ENCODE measurements around the gene XYLT1.

Gene XYLT1

GRCh38 chr16:17440131-17440530 is 30.6 kb downstream of the XYLT1 start:
- Histone ChIP-seq H2BK15ac (replicated peaks; ENCODE audit: low read depth) (no peak overlapping the region), H4K5ac (ENCODE audit: low read length) (no peak overlapping the region)

GRCh38 chr16:17439580-17439979 is 31.2 kb downstream of the XYLT1 start:
- DNase-seq = no peak
- Histone ChIP-seq H3K79me1 (ENCODE audit: low read length) (peaks cover 4% of the 10 kb centered on the region), H3K18ac (ENCODE audit: low read length) (no peak overlapping the region), H3K23ac (ENCODE audit: low read length) (no peak overlapping the region), H3K56ac (ENCODE audit: low read length) (no peak overlapping the region), H3K9ac (ENCODE audit: low read length) (no peak overlapping the region), H2BK15ac (replicated peaks; ENCODE audit: low read depth) (no peak overlapping the region), H3K27ac (ENCODE audit: low read depth, low read length) (no peak overlapping the region), H3K4me1 (ENCODE audit: control insufficient read depth, low read depth, low read length) (peaks cover 2% of the 10 kb centered on the region), H2AK5ac (ENCODE audit: low read length) (no peak overlapping the region), H4K8ac (ENCODE audit: low read depth, low read length) (no peak overlapping the region), H3K79me2 (ENCODE audit: control insufficient read depth, insufficient read depth, low read length) (peaks cover 2% of the 10 kb centered on the region), H3K4me2 (ENCODE audit: low read length) (no peak overlapping the region), H3K27me3 (ENCODE audit: insufficient read depth, low read length, poor library complexity) (no peaks in the 10 kb centered on the region), H2BK5ac (ENCODE audit: low read length) (no peak overlapping the region), H4K5ac (ENCODE audit: low read length) (no peak overlapping the region), H3K4me3 (ENCODE audit: low read length) (no peak overlapping the region), H3K36me3 (ENCODE audit: control insufficient read depth, insufficient read depth, low read length) (no peaks in the 10 kb centered on the region), H2BK120ac (ENCODE audit: low read depth, low read length) (no peak overlapping the region), H3K4ac (ENCODE audit: low read depth, low read length) (no peak overlapping the region)
- no CpG with 5 or more reads among the region's 3 CpGs for WGBS (ENCODE audit: extremely low coverage, insufficient coverage, low lambda C conversion rate)

More at GRCh38 chr16:17440131-17440530, 30.6 kb downstream of the XYLT1 start:
- no peaks in the 10 kb centered on the region for H3K36me3 ChIP-seq (ENCODE audit: control insufficient read depth, insufficient read depth, low read length)
- H3K9ac ChIP-seq (ENCODE audit: low read length) = no peak overlapping the region
- H3K4ac ChIP-seq (ENCODE audit: low read depth, low read length) = no peak overlapping the region
- H3K27ac ChIP-seq (ENCODE audit: low read depth, low read length) = no peak overlapping the region
- H3K27me3 ChIP-seq (ENCODE audit: insufficient read depth, low read length, poor library complexity) = no peaks in the 10 kb centered on the region
- H3K4me1 ChIP-seq (ENCODE audit: control insufficient read depth, low read depth, low read length) = peaks cover 2% of the 10 kb centered on the region
- no peak overlapping the region for H2AK5ac ChIP-seq (ENCODE audit: low read length)
- WGBS (ENCODE audit: extremely low coverage, insufficient coverage, low lambda C conversion rate) = no CpG with 5 or more reads among the region's 4 CpGs
- H3K79me2 ChIP-seq (ENCODE audit: control insufficient read depth, insufficient read depth, low read length) = peaks cover 2% of the 10 kb centered on the region
- H3K4me3 ChIP-seq (ENCODE audit: low read length) = no peak overlapping the region
- no peak overlapping the region for H4K8ac ChIP-seq (ENCODE audit: low read depth, low read length)
- no peak overlapping the region for H3K4me2 ChIP-seq (ENCODE audit: low read length)
- H2BK5ac ChIP-seq (ENCODE audit: low read length) = no peak overlapping the region
- no peak for DNase-seq
- peaks cover 4% of the 10 kb centered on the region for H3K79me1 ChIP-seq (ENCODE audit: low read length)
- H3K56ac ChIP-seq (ENCODE audit: low read length) = no peak overlapping the region
- no peak overlapping the region for H3K23ac ChIP-seq (ENCODE audit: low read length)
- H3K18ac ChIP-seq (ENCODE audit: low read length) = no peak overlapping the region
- no peak overlapping the region for H2BK120ac ChIP-seq (ENCODE audit: low read depth, low read length)

- Histone ChIP-seq H3K4ac (ENCODE audit: low read depth, low read length) (no peak overlapping the region), H3K27me3 (ENCODE audit: insufficient read depth, low read length, poor library complexity) (no peaks in the 10 kb centered on the region), H3K4me3 (ENCODE audit: low read length) (no peak overlapping the region), H3K4me2 (ENCODE audit: low read length) (no peak overlapping the region), H2AK5ac (ENCODE audit: low read length) (no peak overlapping the region), H3K23ac (ENCODE audit: low read length) (no peak overlapping the region), H4K5ac (ENCODE audit: low read length) (no peak overlapping the region), H4K8ac (ENCODE audit: low read depth, low read length) (no peak overlapping the region), H3K9ac (ENCODE audit: low read length) (no peak overlapping the region), H2BK120ac (ENCODE audit: low read depth, low read length) (no peak overlapping the region), H3K36me3 (ENCODE audit: control insufficient read depth, insufficient read depth, low read length) (no peaks in the 10 kb centered on the region), H3K79me2 (ENCODE audit: control insufficient read depth, insufficient read depth, low read length) (peaks cover 2% of the 10 kb centered on the region), H2BK5ac (ENCODE audit: low read length) (no peak overlapping the region), H3K27ac (ENCODE audit: low read depth, low read length) (no peak overlapping the region), H3K79me1 (ENCODE audit: low read length) (peaks cover 4% of the 10 kb centered on the region), H2BK15ac (replicated peaks; ENCODE audit: low read depth) (no peak overlapping the region), H3K18ac (ENCODE audit: low read length) (no peak overlapping the region), H3K4me1 (ENCODE audit: control insufficient read depth, low read depth, low read length) (peaks cover 9% of the 10 kb centered on the region), H3K56ac (ENCODE audit: low read length) (no peak overlapping the region)
- no peak for DNase-seq
- WGBS (ENCODE audit: extremely low coverage, insufficient coverage, low lambda C conversion rate) = no CpG with 5 or more reads among the region's 5 CpGs
Observed at GRCh38 chr16:17437981-17438380, 32.8 kb downstream of the XYLT1 start.

- Histone ChIP-seq H3K79me2 (ENCODE audit: control insufficient read depth, insufficient read depth, low read length) (peaks cover 2% of the 10 kb centered on the region), H3K23ac (ENCODE audit: low read length) (no peak overlapping the region), H2BK120ac (ENCODE audit: low read depth, low read length) (no peak overlapping the region), H2BK5ac (ENCODE audit: low read length) (no peak overlapping the region), H4K5ac (ENCODE audit: low read length) (no peak overlapping the region), H3K4me2 (ENCODE audit: low read length) (no peak overlapping the region), H3K36me3 (ENCODE audit: control insufficient read depth, insufficient read depth, low read length) (no peaks in the 10 kb centered on the region), H3K27ac (ENCODE audit: low read depth, low read length) (no peak overlapping the region), H3K56ac (ENCODE audit: low read length) (no peak overlapping the region), H2BK15ac (replicated peaks; ENCODE audit: low read depth) (no peak overlapping the region), H3K27me3 (ENCODE audit: insufficient read depth, low read length, poor library complexity) (no peaks in the 10 kb centered on the region), H3K4me3 (ENCODE audit: low read length) (no peak overlapping the region), H3K9ac (ENCODE audit: low read length) (no peak overlapping the region), H2AK5ac (ENCODE audit: low read length) (no peak overlapping the region), H3K4ac (ENCODE audit: low read depth, low read length) (no peak overlapping the region), H3K4me1 (ENCODE audit: control insufficient read depth, low read depth, low read length) (peaks cover 9% of the 10 kb centered on the region), H3K18ac (ENCODE audit: low read length) (no peak overlapping the region), H4K8ac (ENCODE audit: low read depth, low read length) (no peak overlapping the region), H3K79me1 (ENCODE audit: low read length) (peaks cover 6% of the 10 kb centered on the region)
- no CpG with 5 or more reads among the region's 13 CpGs for WGBS (ENCODE audit: extremely low coverage, insufficient coverage, low lambda C conversion rate)
- DNase-seq = no peak
Observed at GRCh38 chr16:17437127-17437720, 33.5 kb downstream of the XYLT1 start.

GRCh38 chr16:17435318-17435717 is 35.4 kb downstream of the XYLT1 start:
- DNase-seq = no peak

More at GRCh38 chr16:17435318-17435717, 35.4 kb downstream of the XYLT1 start:
- Histone ChIP-seq H2AK5ac (ENCODE audit: low read length) (peak overlapping the region; percentile 23), H3K9ac (ENCODE audit: low read length) (no peak overlapping the region), H4K8ac (ENCODE audit: low read depth, low read length) (no peak overlapping the region), H3K79me2 (ENCODE audit: control insufficient read depth, insufficient read depth, low read length) (peaks cover 7% of the 10 kb centered on the region), H4K5ac (ENCODE audit: low read length) (no peak overlapping the region), H3K79me1 (ENCODE audit: low read length) (peaks cover 10% of the 10 kb centered on the region), H3K27me3 (ENCODE audit: insufficient read depth, low read length, poor library complexity) (no peaks in the 10 kb centered on the region), H3K4me2 (ENCODE audit: low read length) (no peak overlapping the region), H3K18ac (ENCODE audit: low read length) (peak overlapping the region; percentile 1), H3K36me3 (ENCODE audit: control insufficient read depth, insufficient read depth, low read length) (no peaks in the 10 kb centered on the region), H3K4ac (ENCODE audit: low read depth, low read length) (no peak overlapping the region), H2BK120ac (ENCODE audit: low read depth, low read length) (no peak overlapping the region), H3K4me1 (ENCODE audit: control insufficient read depth, low read depth, low read length) (peaks cover 17% of the 10 kb centered on the region), H2BK5ac (ENCODE audit: low read length) (no peak overlapping the region), H3K56ac (ENCODE audit: low read length) (no peak overlapping the region), H3K4me3 (ENCODE audit: low read length) (no peak overlapping the region), H3K23ac (ENCODE audit: low read length) (no peak overlapping the region), H3K27ac (ENCODE audit: low read depth, low read length) (no peak overlapping the region), H2BK15ac (replicated peaks; ENCODE audit: low read depth) (no peak overlapping the region)
- WGBS (ENCODE audit: extremely low coverage, insufficient coverage, low lambda C conversion rate) = no CpG with 5 or more reads among the region's 5 CpGs
